Left ventricle myocardium inferior (tissue), 1 donor: ENCODE results near the gene CDK6. TPM values are rescaled to one million over a fixed set of nuclear protein-coding genes. Genes with fewer than 3 reads are reported as not detected.
"Not testable (repeated sequence)": the region's sequence is repeated elsewhere in the genome, so short reads cannot be mapped to it uniquely, and the experiment has no call there.

Experiments
- DNase-seq: peaks from one replicate; pipeline ENCODE4 v3.0.0-alpha.2; 2020
- H3K27ac ChIP-seq: fragments of 200-600 bp; replicated peaks from 2 replicates; pipeline ENCODE4 v1.8.0; 2021
- H3K27me3 ChIP-seq: fragments of 200-600 bp; 2 replicates; pipeline ENCODE4 v1.8.0; 2021; ENCODE audit warnings: low read depth
- H3K36me3 ChIP-seq: fragments of 200-600 bp; 2 replicates; pipeline ENCODE4 v1.8.0; 2021
- H3K4me1 ChIP-seq: fragments of 200-600 bp; 2 replicates; pipeline ENCODE4 v1.8.0; 2021
- H3K4me3 ChIP-seq: fragments of 200-600 bp; 2 replicates; pipeline ENCODE4 v1.8.0; 2021; ENCODE audit warnings: mild to moderate bottlenecking, moderate library complexity
- H3K9me3 ChIP-seq: fragments of 200-600 bp; replicated peaks from 2 replicates; pipeline ENCODE4 v1.8.0; 2021
- CTCF ChIP-seq: fragments of 200-600 bp; IDR thresholded peaks from 2 replicates; pipeline ENCODE4 v1.8.0; 2021; ENCODE audit warnings: antibody characterized with exemption, mild to moderate bottlenecking, borderline replicate concordance
- intact Hi-C: fragments of 100-400 bp; cut with micrococcal nuclease; formaldehyde crosslinking; loops from one replicate; pipeline ENCODE4 v1.11.0; 2022
- total RNA-seq: library from RNA; stranded (reverse); fragmentation: NEBNext Ultra II Directional; extraction: Animal tissue kit (Norgen Biotek cat#: 25700); gene quantifications from one replicate; pipeline ENCODE4 v1.2.1, GENCODE V29; 2021
- donor health status: DM: no; HTN: yes; CAD: no; lungs with severe emphysema.

The CDK6 gene
- total RNA-seq, 1 donor from 2014 or later = 16.5 TPM

GRCh38 chr7:92762851-92763250 is 73.5 kb downstream of the CDK6 start:
- DNase-seq = no peak
- peaks cover 41% of the 10 kb centered on the region for H3K4me1 ChIP-seq
- peaks cover 4% of the 10 kb centered on the region for H3K9me3 ChIP-seq
- H3K27me3 ChIP-seq = no peaks in the 10 kb centered on the region
- H3K4me3 ChIP-seq = no peak overlapping the region
- H3K27ac ChIP-seq = no peak overlapping the region
- no peak for TF ChIP-seq CTCF
- H3K36me3 ChIP-seq = no peaks in the 10 kb centered on the region
- intact Hi-C loops = no loop called here

GRCh38 chr7:92761391-92762097 is 74.8 kb downstream of the CDK6 start:
- H3K4me1 ChIP-seq = peaks cover 28% of the 10 kb centered on the region
- DNase-seq = no peak
- H3K4me3 ChIP-seq = no peak overlapping the region
- H3K9me3 ChIP-seq = peaks cover 4% of the 10 kb centered on the region
- TF ChIP-seq CTCF = no peak
- intact Hi-C loops = no loop called here
- H3K36me3 ChIP-seq = no peaks in the 10 kb centered on the region
- no peak overlapping the region for H3K27ac ChIP-seq
- no peaks in the 10 kb centered on the region for H3K27me3 ChIP-seq

- DNase-seq = no peak
- Histone ChIP-seq H3K27me3 (no peaks in the 10 kb centered on the region), H3K36me3 (no peaks in the 10 kb centered on the region), H3K9me3 (peaks cover 4% of the 10 kb centered on the region), H3K4me3 (no peak overlapping the region), H3K27ac (no peak overlapping the region), H3K4me1 (peaks cover 29% of the 10 kb centered on the region)
- intact Hi-C loops = no loop called here
- TF ChIP-seq CTCF = no peak
Observed at GRCh38 chr7:92758796-92759431, 77.5 kb downstream of the CDK6 start.

GRCh38 chr7:92757311-92757910 is 79.0 kb downstream of the CDK6 start:
- H3K36me3 ChIP-seq, H3K4me3 ChIP-seq, DNase-seq, H3K27ac ChIP-seq, H3K27me3 ChIP-seq, intact Hi-C loops, H3K9me3 ChIP-seq: not testable (repeated sequence)
- H3K4me1 ChIP-seq = peaks cover 25% of the 10 kb centered on the region

GRCh38 chr7:92755680-92756079 is 80.7 kb downstream of the CDK6 start:
- H3K36me3 ChIP-seq = no peaks in the 10 kb centered on the region
- peaks cover under 1% of the 10 kb centered on the region for H3K9me3 ChIP-seq
- no peak for DNase-seq
- H3K4me3 ChIP-seq = no peak overlapping the region
- H3K27ac ChIP-seq = no peak overlapping the region
- intact Hi-C loops = no loop called here
- H3K4me1 ChIP-seq = peaks cover 32% of the 10 kb centered on the region
- no peaks in the 10 kb centered on the region for H3K27me3 ChIP-seq
- TF ChIP-seq CTCF = no peak
